ENCODE measurements around the gene DTNB.

- no peak for TF ChIP-seq GATA3 (IDR thresholded peaks at IDR 0.05; ENCODE audit: low read depth, low read length)
- TF ChIP-seq GATA2 (IDR thresholded peaks at IDR 0.05; ENCODE audit: low read depth, low read length), result no peak
Measured at GRCh38 chr2:25479761-25480160, 193.6 kb downstream of the DTNB start.
